ENCODE results near the gene BRAT1.

BRAT1 gene

GRCh38 chr7:2524808-2525657 lies 30.3 kb downstream of the BRAT1 start:
- no peak for TF ChIP-seq CTCF (IDR thresholded peaks at IDR 0.05; ENCODE audit: low read depth, low read length)
- no peak for DNase-seq (ENCODE audit: extremely low read depth, low read depth)

- no peak for DNase-seq (ENCODE audit: extremely low read depth, low read depth)
- TF ChIP-seq CTCF (IDR thresholded peaks at IDR 0.05; ENCODE audit: low read depth, low read length): no peak
These were observed 31.1 kb downstream of the BRAT1 start for GRCh38 chr7:2523941-2524807.

- no peak for TF ChIP-seq CTCF (IDR thresholded peaks at IDR 0.05; ENCODE audit: low read depth, low read length)
- DNase-seq (ENCODE audit: extremely low read depth, low read depth): no peak
These were observed 31.8 kb downstream of the BRAT1 start for GRCh38 chr7:2523461-2523936.

- TF ChIP-seq CTCF (IDR thresholded peaks at IDR 0.05; ENCODE audit: low read depth, low read length): no peak
- no peak for DNase-seq (ENCODE audit: extremely low read depth, low read depth)
These were observed 32.4 kb downstream of the BRAT1 start for GRCh38 chr7:2522780-2523433.

- DNase-seq (ENCODE audit: extremely low read depth, low read depth): no peak
- no peak for TF ChIP-seq CTCF (IDR thresholded peaks at IDR 0.05; ENCODE audit: low read depth, low read length)
These were observed 33.3 kb downstream of the BRAT1 start for GRCh38 chr7:2521952-2522591.

GRCh38 chr7:2521341-2521745 lies 34.0 kb downstream of the BRAT1 start:
- no peak for DNase-seq (ENCODE audit: extremely low read depth, low read depth)
- TF ChIP-seq CTCF (IDR thresholded peaks at IDR 0.05; ENCODE audit: low read depth, low read length): no peak

Data from AG09319 (cell line).